GM12892 (cell line): ENCODE measurements around the gene GFPT1.

Experiments
- POLR2AphosphoS5 ChIP-seq: IDR thresholded peaks from 2 replicates; pipeline ENCODE4 v1.6.1; 2011; ENCODE audit warnings: low read depth, low read length, control low read depth
- TAF1 ChIP-seq: IDR thresholded peaks from 2 replicates; pipeline ENCODE4 v1.6.1; 2011; ENCODE audit warnings: low read depth, mild to moderate bottlenecking, control low read depth, low read length, borderline replicate concordance

DNA sequence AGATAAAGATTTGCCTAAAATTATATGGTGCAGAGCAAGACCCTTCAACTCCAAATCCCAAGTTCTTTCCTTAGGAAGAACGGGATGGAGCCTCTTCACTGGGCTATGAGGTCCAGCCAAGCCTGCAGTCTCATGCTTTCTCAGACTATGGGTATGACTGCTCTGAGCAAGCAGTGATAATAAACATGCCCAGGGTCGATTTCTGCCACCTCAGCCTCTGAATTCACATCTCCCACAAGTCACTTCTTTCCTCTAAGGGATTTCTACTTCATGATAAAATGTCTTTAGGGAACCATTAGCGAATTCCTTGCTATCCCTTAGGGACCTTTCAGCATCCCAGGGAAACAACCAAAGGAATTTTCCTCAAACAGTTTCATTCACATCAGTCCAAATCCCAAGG, 94.8 kb downstream of the GFPT1 start:
- TF ChIP-seq TAF1 (no peak), POLR2AphosphoS5 (no peak)
